HepG2 (cell line): ENCODE data around the gene CST4. TPM values are rescaled to one million over a fixed set of nuclear protein-coding genes. Genes with fewer than 3 reads are reported as not detected.
A peak's percentile ranks its signal among the peaks of the same experiment; 100 is the strongest.

ENCODE experiments used
- ASH2L ChIP-seq: fragments of 300-600, 200-600 bp; sonication (generic); IDR thresholded peaks from 2 replicates; pipeline ENCODE4 v1.7.0; 2017; ENCODE audit warnings: low read depth, mild to moderate bottlenecking, moderate library complexity, mixed read lengths, low read length; ENCODE audit not compliant: insufficient read length
- CREBL2 ChIP-seq: sonication (generic); formaldehyde crosslinking; IDR thresholded peaks from 2 replicates; pipeline ENCODE4 v1.8.1; 2023; ENCODE audit warnings: missing genetic modification reagents, mild to moderate bottlenecking, borderline replicate concordance
- CSRNP2 ChIP-seq: sonication (generic); formaldehyde crosslinking; conservative IDR thresholded peaks from 2 replicates; pipeline ENCODE4 v1.8.0; 2022; ENCODE audit warnings: low read depth, missing genetic modification reagents
- FLYWCH1 ChIP-seq: sonication (generic); formaldehyde crosslinking; IDR thresholded peaks from 2 replicates; pipeline ENCODE4 v1.8.1; 2023; ENCODE audit warnings: mild to moderate bottlenecking, missing genetic modification reagents
- GABPA ChIP-seq, 2 experiments: IDR thresholded peaks; 2 replicates each; pipeline ENCODE4 v1.6.1; 2011 to 2016; ENCODE audit warnings: low read depth in 2 of 2, low read length in 1 of 2, missing biosample characterization in 1 of 2, missing genetic modification characterization in 1 of 2
- HNF4G ChIP-seq, 2 experiments: sonication (generic) in 1 of 2; formaldehyde crosslinking in 1 of 2; IDR thresholded peaks; 2 replicates each; pipeline versions ENCODE4 v1.4.0 to v1.6.1; 2011 to 2020; ENCODE audit warnings: borderline replicate concordance in 2 of 2, low read depth in 2 of 2, mild to moderate bottlenecking in 2 of 2, low read length in 1 of 2, missing genetic modification reagents in 1 of 2, moderate library complexity in 1 of 2
- KMT2B ChIP-seq: IDR thresholded peaks from 2 replicates; pipeline ENCODE4 v1.6.1; 2016; ENCODE audit warnings: missing genetic modification reagents, missing compliant biosample characterization
- NKX3-1 ChIP-seq: sonication (generic); formaldehyde crosslinking; IDR thresholded peaks from 2 replicates; pipeline ENCODE4 v1.5.0; 2020; ENCODE audit warnings: missing genetic modification reagents
- NR2F6 ChIP-seq, 2 experiments: IDR thresholded peaks; 2 replicates each; pipeline ENCODE4 v1.6.1; 2016; ENCODE audit warnings: antibody characterized with exemption in 1 of 2, mild to moderate bottlenecking in 1 of 2
- PHF8 ChIP-seq: sonication (generic); formaldehyde crosslinking; IDR thresholded peaks from 2 replicates; pipeline ENCODE4 v1.5.0; 2020; ENCODE audit warnings: missing genetic modification reagents
- RBAK ChIP-seq: sonication (generic); formaldehyde crosslinking; IDR thresholded peaks from 2 replicates; pipeline ENCODE4 v1.5.1; 2020; ENCODE audit warnings: mild to moderate bottlenecking, missing genetic modification reagents
- SMAD1 ChIP-seq: sonication (generic); formaldehyde crosslinking; IDR thresholded peaks from 2 replicates; pipeline ENCODE4 v1.4.0; 2020; ENCODE audit warnings: missing genetic modification reagents, low read depth, mild to moderate bottlenecking, borderline replicate concordance
- STAT5B ChIP-seq: sonication (generic); formaldehyde crosslinking; IDR thresholded peaks from 2 replicates; pipeline ENCODE4 v1.4.0; 2020; ENCODE audit warnings: missing genetic modification reagents
- TAF15 ChIP-seq: fragments of 200-400 bp; formaldehyde crosslinking; IDR thresholded peaks from one replicate; pipeline ENCODE4 v1.6.1; 2018; ENCODE audit warnings: mild to moderate bottlenecking, low read depth, low read length; ENCODE audit not compliant: poor library complexity, severe bottlenecking
- ZNF34 ChIP-seq: sonication (generic); formaldehyde crosslinking; IDR thresholded peaks from 2 replicates; pipeline ENCODE4 v1.4.0; 2020; ENCODE audit warnings: mild to moderate bottlenecking, missing genetic modification reagents, borderline replicate concordance
- ZNF749 ChIP-seq: sonication (generic); formaldehyde crosslinking; IDR thresholded peaks from 2 replicates; pipeline ENCODE4 v1.8.0; 2022; ENCODE audit warnings: mild to moderate bottlenecking, missing genetic modification reagents, moderate library complexity, borderline replicate concordance
- polyA plus RNA-seq, 8 experiments: library from polyadenylated mRNA; depleted of rRNA in 3 of 8; stranded (reverse) in 7 of 8; unstranded in 1 of 8; fragments of >200 nt; fragmentation: Illumina TruSeq in 4 of 8; extraction: Trizol in 4 of 8; gene quantifications; 2 replicates each; pipeline versions ENCODE4 v1.2.1 to v1.2.3, GENCODE V29; 2011 to 2016; ENCODE audit warnings: low read depth in 4 of 8, missing spikeins in 1 of 8, mixed read lengths in 1 of 8; ENCODE audit not compliant: insufficient read depth in 1 of 8
- total RNA-seq, 5 experiments: library from RNA; depleted of rRNA; stranded (reverse); fragments of >200 nt; fragmentation: Illumina TruSeq; extraction: Trizol; gene quantifications; 2 replicates each; pipeline ENCODE4 v1.2.3, GENCODE V29; 2016; ENCODE audit warnings: low read depth in 1 of 5
- TF ChIP-seq, protein P1 (sequence below): sonication (generic); formaldehyde crosslinking; IDR thresholded peaks from 2 replicates; pipeline ENCODE4 v1.4.0; 2020; ENCODE audit warnings: missing genetic modification reagents
- TF ChIP-seq, protein P2 (sequence below): sonication (generic); formaldehyde crosslinking; conservative IDR thresholded peaks from 2 replicates; pipeline ENCODE4 v1.4.0; 2020; ENCODE audit warnings: mild to moderate bottlenecking, missing genetic modification reagents, moderate library complexity

CST4 gene
- total and polyA plus RNA-seq, 2 of the 13 experiments (the other 11 are each of a cell fraction or from before 2014, with no cell fraction given), result not detected

DNA sequence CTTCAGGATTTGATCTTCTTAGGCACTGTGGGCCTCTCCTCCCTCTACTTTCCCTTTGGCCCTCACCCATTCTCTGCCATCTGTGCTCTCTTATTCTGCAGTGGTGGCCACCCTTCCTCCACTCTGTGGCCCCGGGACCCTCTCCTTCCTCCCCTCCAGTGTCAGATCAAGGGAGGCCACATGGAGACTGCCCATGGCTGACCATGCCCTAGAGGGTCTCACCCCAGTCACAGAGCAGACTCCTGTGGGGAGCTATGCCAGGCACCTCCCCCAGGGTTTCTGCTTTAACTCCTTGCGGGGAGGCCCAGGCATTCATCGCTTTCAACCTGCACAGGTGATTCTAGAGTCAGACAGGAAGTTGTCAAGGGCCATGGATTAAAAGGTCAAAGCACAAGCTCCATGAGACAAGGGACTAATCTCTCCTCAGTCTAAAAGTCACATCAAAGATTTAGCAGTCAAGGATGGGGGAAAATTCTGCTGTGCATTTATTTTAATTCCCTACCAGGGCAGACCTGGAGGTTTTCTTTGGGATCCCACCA lies 35.4 kb downstream of the CST4 start (continued):
- no peak for TF ChIP-seq RBAK (CRISPR knock-in tag)
- TF ChIP-seq CREBL2 (CRISPR knock-in tag), result 0 out of 2 replicates have a peak, but pooled peaks have one; percentile 19
- TF ChIP-seq ASH2L, result no peak
- TF ChIP-seq CSRNP2, result no peak
- TF ChIP-seq NKX3-1 (CRISPR knock-in tag), result no peak
- TF ChIP-seq PHF8 (CRISPR knock-in tag), result no peak
- no peak for TF ChIP-seq FLYWCH1 (CRISPR knock-in tag)
- no peak for TF ChIP-seq GABPA (IDR thresholded peaks at IDR 0.05; ENCODE audit: low read depth, low read length)
- TF ChIP-seq GABPA (CRISPR knock-in tag; IDR thresholded peaks at IDR 0.05; ENCODE audit: low read depth), result peak; percentile 64
- TF ChIP-seq, protein P1, sequence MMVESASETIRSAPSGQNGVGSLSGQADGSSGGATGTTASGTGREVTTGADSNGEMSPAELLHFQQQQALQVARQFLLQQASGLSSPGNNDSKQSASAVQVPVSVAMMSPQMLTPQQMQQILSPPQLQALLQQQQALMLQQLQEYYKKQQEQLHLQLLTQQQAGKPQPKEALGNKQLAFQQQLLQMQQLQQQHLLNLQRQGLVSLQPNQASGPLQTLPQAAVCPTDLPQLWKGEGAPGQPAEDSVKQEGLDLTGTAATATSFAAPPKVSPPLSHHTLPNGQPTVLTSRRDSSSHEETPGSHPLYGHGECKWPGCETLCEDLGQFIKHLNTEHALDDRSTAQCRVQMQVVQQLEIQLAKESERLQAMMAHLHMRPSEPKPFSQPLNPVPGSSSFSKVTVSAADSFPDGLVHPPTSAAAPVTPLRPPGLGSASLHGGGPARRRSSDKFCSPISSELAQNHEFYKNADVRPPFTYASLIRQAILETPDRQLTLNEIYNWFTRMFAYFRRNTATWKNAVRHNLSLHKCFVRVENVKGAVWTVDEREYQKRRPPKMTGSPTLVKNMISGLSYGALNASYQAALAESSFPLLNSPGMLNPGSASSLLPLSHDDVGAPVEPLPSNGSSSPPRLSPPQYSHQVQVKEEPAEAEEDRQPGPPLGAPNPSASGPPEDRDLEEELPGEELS, result no peak
- TF ChIP-seq SMAD1 (CRISPR knock-in tag), result no peak
- TF ChIP-seq ZNF34 (CRISPR knock-in tag), result no peak
- TF ChIP-seq STAT5B, result no peak
- TF ChIP-seq TAF15, result no peak
- no peak for TF ChIP-seq ZNF749
- no peak for TF ChIP-seq HNF4G (IDR thresholded peaks at IDR 0.05; ENCODE audit: borderline replicate concordance, low read depth, low read length)
- no peak for TF ChIP-seq HNF4G (CRISPR knock-in tag; IDR thresholded peaks at IDR 0.05; ENCODE audit: borderline replicate concordance, low read depth)
- TF ChIP-seq NR2F6 (IDR thresholded peaks at IDR 0.05), result peak; percentile 24; the same call in 1 of the 2 replicates
- no peak for TF ChIP-seq NR2F6 (CRISPR knock-in tag; IDR thresholded peaks at IDR 0.05)
- TF ChIP-seq KMT2B (CRISPR knock-in tag), result no peak
- TF ChIP-seq, protein P2, sequence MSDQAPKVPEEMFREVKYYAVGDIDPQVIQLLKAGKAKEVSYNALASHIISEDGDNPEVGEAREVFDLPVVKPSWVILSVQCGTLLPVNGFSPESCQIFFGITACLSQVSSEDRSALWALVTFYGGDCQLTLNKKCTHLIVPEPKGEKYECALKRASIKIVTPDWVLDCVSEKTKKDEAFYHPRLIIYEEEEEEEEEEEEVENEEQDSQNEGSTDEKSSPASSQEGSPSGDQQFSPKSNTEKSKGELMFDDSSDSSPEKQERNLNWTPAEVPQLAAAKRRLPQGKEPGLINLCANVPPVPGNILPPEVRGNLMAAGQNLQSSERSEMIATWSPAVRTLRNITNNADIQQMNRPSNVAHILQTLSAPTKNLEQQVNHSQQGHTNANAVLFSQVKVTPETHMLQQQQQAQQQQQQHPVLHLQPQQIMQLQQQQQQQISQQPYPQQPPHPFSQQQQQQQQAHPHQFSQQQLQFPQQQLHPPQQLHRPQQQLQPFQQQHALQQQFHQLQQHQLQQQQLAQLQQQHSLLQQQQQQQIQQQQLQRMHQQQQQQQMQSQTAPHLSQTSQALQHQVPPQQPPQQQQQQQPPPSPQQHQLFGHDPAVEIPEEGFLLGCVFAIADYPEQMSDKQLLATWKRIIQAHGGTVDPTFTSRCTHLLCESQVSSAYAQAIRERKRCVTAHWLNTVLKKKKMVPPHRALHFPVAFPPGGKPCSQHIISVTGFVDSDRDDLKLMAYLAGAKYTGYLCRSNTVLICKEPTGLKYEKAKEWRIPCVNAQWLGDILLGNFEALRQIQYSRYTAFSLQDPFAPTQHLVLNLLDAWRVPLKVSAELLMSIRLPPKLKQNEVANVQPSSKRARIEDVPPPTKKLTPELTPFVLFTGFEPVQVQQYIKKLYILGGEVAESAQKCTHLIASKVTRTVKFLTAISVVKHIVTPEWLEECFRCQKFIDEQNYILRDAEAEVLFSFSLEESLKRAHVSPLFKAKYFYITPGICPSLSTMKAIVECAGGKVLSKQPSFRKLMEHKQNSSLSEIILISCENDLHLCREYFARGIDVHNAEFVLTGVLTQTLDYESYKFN, result 0 out of 2 replicates have a peak, but pooled peaks have one; percentile 32
